ENCODE measurements around the gene ZCCHC24.

The ZCCHC24 gene

GRCh38 chr10:79405221-79405994 lies 40.0 kb downstream of the ZCCHC24 start:
- Histone ChIP-seq H3K4me1 (ENCODE audit: control insufficient read depth, low read depth, low read length) (peaks cover 12% of the 10 kb centered on the region), H3K56ac (ENCODE audit: low read length) (no peak overlapping the region), H3K79me1 (ENCODE audit: low read length) (no peaks in the 10 kb centered on the region), H3K27me3 (ENCODE audit: insufficient read depth, low read length, poor library complexity) (no peaks in the 10 kb centered on the region), H2BK120ac (ENCODE audit: low read depth, low read length) (no peak overlapping the region), H3K4ac (ENCODE audit: low read depth, low read length) (no peak overlapping the region), H3K4me3 (ENCODE audit: low read length) (no peak overlapping the region), H4K8ac (ENCODE audit: low read depth, low read length) (no peak overlapping the region), H3K4me2 (ENCODE audit: low read length) (no peak overlapping the region), H3K79me2 (ENCODE audit: control insufficient read depth, insufficient read depth, low read length) (no peaks in the 10 kb centered on the region), H3K9ac (ENCODE audit: low read length) (no peak overlapping the region), H3K18ac (ENCODE audit: low read length) (no peak overlapping the region), H2BK15ac (replicated peaks; ENCODE audit: low read depth) (no peak overlapping the region), H2AK5ac (ENCODE audit: low read length) (no peak overlapping the region), H3K27ac (ENCODE audit: low read depth, low read length) (no peak overlapping the region), H2BK5ac (ENCODE audit: low read length) (no peak overlapping the region), H3K36me3 (ENCODE audit: control insufficient read depth, insufficient read depth, low read length) (no peaks in the 10 kb centered on the region), H4K5ac (ENCODE audit: low read length) (no peak overlapping the region), H3K23ac (ENCODE audit: low read length) (no peak overlapping the region)
- DNase-seq: no peak
- WGBS (ENCODE audit: extremely low coverage, insufficient coverage, low lambda C conversion rate): no CpG with 5 or more reads among the region's 13 CpGs

- Histone ChIP-seq H3K9ac (ENCODE audit: low read length) (peak overlapping the region; percentile 10), H3K27ac (ENCODE audit: low read depth, low read length) (peak overlapping the region; percentile 94), H4K5ac (ENCODE audit: low read length) (no peak overlapping the region), H3K4me2 (ENCODE audit: low read length) (no peak overlapping the region), H3K36me3 (ENCODE audit: control insufficient read depth, insufficient read depth, low read length) (no peaks in the 10 kb centered on the region), H2BK120ac (ENCODE audit: low read depth, low read length) (no peak overlapping the region), H3K4me3 (ENCODE audit: low read length) (no peak overlapping the region), H2BK5ac (ENCODE audit: low read length) (no peak overlapping the region), H2AK5ac (ENCODE audit: low read length) (no peak overlapping the region), H3K27me3 (ENCODE audit: insufficient read depth, low read length, poor library complexity) (no peaks in the 10 kb centered on the region), H4K8ac (ENCODE audit: low read depth, low read length) (no peak overlapping the region), H3K79me2 (ENCODE audit: control insufficient read depth, insufficient read depth, low read length) (no peaks in the 10 kb centered on the region), H3K56ac (ENCODE audit: low read length) (peak overlapping the region; percentile 20), H2BK15ac (replicated peaks; ENCODE audit: low read depth) (no peak overlapping the region), H3K4ac (ENCODE audit: low read depth, low read length) (no peak overlapping the region), H3K18ac (ENCODE audit: low read length) (no peak overlapping the region), H3K79me1 (ENCODE audit: low read length) (no peaks in the 10 kb centered on the region), H3K4me1 (ENCODE audit: control insufficient read depth, low read depth, low read length) (peaks cover 14% of the 10 kb centered on the region), H3K23ac (ENCODE audit: low read length) (no peak overlapping the region)
- no CpG with 5 or more reads among the region's 5 CpGs for WGBS (ENCODE audit: extremely low coverage, insufficient coverage, low lambda C conversion rate)
- DNase-seq: no peak
Observed at GRCh38 chr10:79404690-79405131, 40.7 kb downstream of the ZCCHC24 start.

GRCh38 chr10:79404231-79404609 lies 41.2 kb downstream of the ZCCHC24 start:
- no CpG with 5 or more reads among the region's 7 CpGs for WGBS (ENCODE audit: extremely low coverage, insufficient coverage, low lambda C conversion rate)
- Histone ChIP-seq H2BK5ac (ENCODE audit: low read length) (no peak overlapping the region), H3K4me3 (ENCODE audit: low read length) (no peak overlapping the region), H3K79me2 (ENCODE audit: control insufficient read depth, insufficient read depth, low read length) (no peaks in the 10 kb centered on the region), H3K9ac (ENCODE audit: low read length) (peak overlapping the region; percentile 39), H3K4ac (ENCODE audit: low read depth, low read length) (peak overlapping the region; percentile 66), H3K27me3 (ENCODE audit: insufficient read depth, low read length, poor library complexity) (no peaks in the 10 kb centered on the region), H2BK15ac (replicated peaks; ENCODE audit: low read depth) (no peak overlapping the region), H4K5ac (ENCODE audit: low read length) (no peak overlapping the region), H3K27ac (ENCODE audit: low read depth, low read length) (peak overlapping the region; percentile 94), H3K56ac (ENCODE audit: low read length) (peak overlapping the region; percentile 78), H3K4me1 (ENCODE audit: control insufficient read depth, low read depth, low read length) (peaks cover 17% of the 10 kb centered on the region), H3K36me3 (ENCODE audit: control insufficient read depth, insufficient read depth, low read length) (no peaks in the 10 kb centered on the region), H3K4me2 (ENCODE audit: low read length) (peak overlapping the region; percentile 40), H4K8ac (ENCODE audit: low read depth, low read length) (peak overlapping the region; percentile 28), H2BK120ac (ENCODE audit: low read depth, low read length) (peak overlapping the region; percentile 40), H3K79me1 (ENCODE audit: low read length) (no peaks in the 10 kb centered on the region), H3K18ac (ENCODE audit: low read length) (peak overlapping the region; percentile 47), H2AK5ac (ENCODE audit: low read length) (no peak overlapping the region), H3K23ac (ENCODE audit: low read length) (no peak overlapping the region)
- DNase-seq: peak; percentile 90

- Histone ChIP-seq H3K9ac (ENCODE audit: low read length) (peak overlapping the region; percentile 39), H4K8ac (ENCODE audit: low read depth, low read length) (peak overlapping the region; percentile 28), H3K56ac (ENCODE audit: low read length) (peak overlapping the region; percentile 78), H3K36me3 (ENCODE audit: control insufficient read depth, insufficient read depth, low read length) (no peaks in the 10 kb centered on the region), H3K18ac (ENCODE audit: low read length) (peak overlapping the region; percentile 47), H3K4me3 (ENCODE audit: low read length) (no peak overlapping the region), H4K5ac (ENCODE audit: low read length) (peak overlapping the region; percentile 40), H2BK15ac (replicated peaks; ENCODE audit: low read depth) (no peak overlapping the region), H3K27ac (ENCODE audit: low read depth, low read length) (peak overlapping the region; percentile 94), H2AK5ac (ENCODE audit: low read length) (no peak overlapping the region), H3K27me3 (ENCODE audit: insufficient read depth, low read length, poor library complexity) (no peaks in the 10 kb centered on the region), H3K4me2 (ENCODE audit: low read length) (peak overlapping the region; percentile 40), H3K4ac (ENCODE audit: low read depth, low read length) (peak overlapping the region; percentile 66), H2BK5ac (ENCODE audit: low read length) (peak overlapping the region; percentile 28), H3K4me1 (ENCODE audit: control insufficient read depth, low read depth, low read length) (peaks cover 20% of the 10 kb centered on the region), H3K79me1 (ENCODE audit: low read length) (no peaks in the 10 kb centered on the region), H3K79me2 (ENCODE audit: control insufficient read depth, insufficient read depth, low read length) (no peaks in the 10 kb centered on the region), H2BK120ac (ENCODE audit: low read depth, low read length) (peak overlapping the region; percentile 40), H3K23ac (ENCODE audit: low read length) (no peak overlapping the region)
- DNase-seq: peak; percentile 79
- no CpG with 5 or more reads among the region's 23 CpGs for WGBS (ENCODE audit: extremely low coverage, insufficient coverage, low lambda C conversion rate)
Observed at GRCh38 chr10:79403441-79404230, 41.8 kb downstream of the ZCCHC24 start.

GRCh38 chr10:79402951-79403350 lies 42.5 kb downstream of the ZCCHC24 start:
- Histone ChIP-seq H2AK5ac (ENCODE audit: low read length) (no peak overlapping the region), H3K23ac (ENCODE audit: low read length) (no peak overlapping the region), H3K56ac (ENCODE audit: low read length) (peak overlapping the region; percentile 78), H4K8ac (ENCODE audit: low read depth, low read length) (no peak overlapping the region), H3K27me3 (ENCODE audit: insufficient read depth, low read length, poor library complexity) (no peaks in the 10 kb centered on the region), H3K79me1 (ENCODE audit: low read length) (no peaks in the 10 kb centered on the region), H3K4me3 (ENCODE audit: low read length) (no peak overlapping the region), H2BK120ac (ENCODE audit: low read depth, low read length) (no peak overlapping the region), H3K4ac (ENCODE audit: low read depth, low read length) (no peak overlapping the region), H3K36me3 (ENCODE audit: control insufficient read depth, insufficient read depth, low read length) (no peaks in the 10 kb centered on the region), H2BK5ac (ENCODE audit: low read length) (no peak overlapping the region), H3K27ac (ENCODE audit: low read depth, low read length) (peak overlapping the region; percentile 94), H3K4me1 (ENCODE audit: control insufficient read depth, low read depth, low read length) (peaks cover 20% of the 10 kb centered on the region), H4K5ac (ENCODE audit: low read length) (no peak overlapping the region), H2BK15ac (replicated peaks; ENCODE audit: low read depth) (no peak overlapping the region), H3K18ac (ENCODE audit: low read length) (no peak overlapping the region), H3K4me2 (ENCODE audit: low read length) (no peak overlapping the region), H3K79me2 (ENCODE audit: control insufficient read depth, insufficient read depth, low read length) (no peaks in the 10 kb centered on the region), H3K9ac (ENCODE audit: low read length) (peak overlapping the region; percentile 39)
- no CpG with 5 or more reads among the region's 8 CpGs for WGBS (ENCODE audit: extremely low coverage, insufficient coverage, low lambda C conversion rate)
- no peak for DNase-seq

Data from mesendoderm (in vitro differentiated cells).